Liver (tissue), 3 donors: Measurements from ENCODE around the gene SLC38A3.

ENCODE experiments used
- FOXA2 ChIP-seq: IDR thresholded peaks from 2 replicates; pipeline ENCODE4 v1.6.1; 2016; ENCODE audit warnings: antibody characterized with exemption
- JUND ChIP-seq, 2 donors: IDR thresholded peaks; 2 replicates each; pipeline ENCODE4 v1.6.1; 2016; ENCODE audit warnings: antibody characterized with exemption in 2 of 2
- RAD21 ChIP-seq, 2 donors: IDR thresholded peaks; 2 replicates each; pipeline ENCODE4 v1.6.1; 2016; ENCODE audit warnings: antibody characterized with exemption in 2 of 2, mild to moderate bottlenecking in 2 of 2
- RXRA ChIP-seq, 2 donors: IDR thresholded peaks; 2 replicates each; pipeline ENCODE4 v1.6.1; 2017 to 2018; ENCODE audit warnings: antibody characterized with exemption in 2 of 2, mild to moderate bottlenecking in 1 of 2
- SP1 ChIP-seq: IDR thresholded peaks from 2 replicates; pipeline ENCODE4 v1.6.1; 2018; ENCODE audit warnings: antibody characterized with exemption, mild to moderate bottlenecking
- TAF1 ChIP-seq: conservative IDR thresholded peaks from 2 replicates; pipeline ENCODE4 v1.6.1; 2016; ENCODE audit warnings: antibody characterized with exemption, mild to moderate bottlenecking
- YY1 ChIP-seq: IDR thresholded peaks from 2 replicates; pipeline ENCODE4 v1.6.1; 2016; ENCODE audit warnings: antibody characterized with exemption, mild to moderate bottlenecking
- ZBTB33 ChIP-seq: IDR thresholded peaks from 2 replicates; pipeline ENCODE4 v1.6.1; 2016; ENCODE audit warnings: antibody characterized with exemption
- TF ChIP-seq, protein P1 (sequence below): fragments of 150-350 bp; IDR thresholded peaks from 2 replicates; pipeline ENCODE4 v1.5.1; 2017; ENCODE audit warnings: improper control_type of control experiment, low read depth, low read length; ENCODE audit not compliant: missing input control
- TF ChIP-seq, protein P2 (sequence below): IDR thresholded peaks from 2 replicates; pipeline ENCODE4 v1.6.1; 2016; ENCODE audit warnings: antibody characterized with exemption
- TF ChIP-seq, protein P3 (sequence below): IDR thresholded peaks from 2 replicates; pipeline ENCODE4 v1.6.1; 2016; ENCODE audit warnings: antibody characterized with exemption, mild to moderate bottlenecking
- TF ChIP-seq, protein P4 (sequence below): IDR thresholded peaks from 2 replicates; pipeline ENCODE4 v1.6.1; 2016; ENCODE audit warnings: antibody characterized with exemption
- donor health status: healthy.
- donor health status: healthy.

GRCh38 chr3:50169232-50169832 is 35.7 kb upstream of the SLC38A3 start:
- TF ChIP-seq SP1: no peak
- TF ChIP-seq, protein P1, sequence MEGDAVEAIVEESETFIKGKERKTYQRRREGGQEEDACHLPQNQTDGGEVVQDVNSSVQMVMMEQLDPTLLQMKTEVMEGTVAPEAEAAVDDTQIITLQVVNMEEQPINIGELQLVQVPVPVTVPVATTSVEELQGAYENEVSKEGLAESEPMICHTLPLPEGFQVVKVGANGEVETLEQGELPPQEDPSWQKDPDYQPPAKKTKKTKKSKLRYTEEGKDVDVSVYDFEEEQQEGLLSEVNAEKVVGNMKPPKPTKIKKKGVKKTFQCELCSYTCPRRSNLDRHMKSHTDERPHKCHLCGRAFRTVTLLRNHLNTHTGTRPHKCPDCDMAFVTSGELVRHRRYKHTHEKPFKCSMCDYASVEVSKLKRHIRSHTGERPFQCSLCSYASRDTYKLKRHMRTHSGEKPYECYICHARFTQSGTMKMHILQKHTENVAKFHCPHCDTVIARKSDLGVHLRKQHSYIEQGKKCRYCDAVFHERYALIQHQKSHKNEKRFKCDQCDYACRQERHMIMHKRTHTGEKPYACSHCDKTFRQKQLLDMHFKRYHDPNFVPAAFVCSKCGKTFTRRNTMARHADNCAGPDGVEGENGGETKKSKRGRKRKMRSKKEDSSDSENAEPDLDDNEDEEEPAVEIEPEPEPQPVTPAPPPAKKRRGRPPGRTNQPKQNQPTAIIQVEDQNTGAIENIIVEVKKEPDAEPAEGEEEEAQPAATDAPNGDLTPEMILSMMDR: no peak
- no peak for TF ChIP-seq TAF1
- TF ChIP-seq, protein P2, sequence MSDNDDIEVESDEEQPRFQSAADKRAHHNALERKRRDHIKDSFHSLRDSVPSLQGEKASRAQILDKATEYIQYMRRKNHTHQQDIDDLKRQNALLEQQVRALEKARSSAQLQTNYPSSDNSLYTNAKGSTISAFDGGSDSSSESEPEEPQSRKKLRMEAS: no peak
- TF ChIP-seq ZBTB33: no peak
- TF ChIP-seq, protein P3, sequence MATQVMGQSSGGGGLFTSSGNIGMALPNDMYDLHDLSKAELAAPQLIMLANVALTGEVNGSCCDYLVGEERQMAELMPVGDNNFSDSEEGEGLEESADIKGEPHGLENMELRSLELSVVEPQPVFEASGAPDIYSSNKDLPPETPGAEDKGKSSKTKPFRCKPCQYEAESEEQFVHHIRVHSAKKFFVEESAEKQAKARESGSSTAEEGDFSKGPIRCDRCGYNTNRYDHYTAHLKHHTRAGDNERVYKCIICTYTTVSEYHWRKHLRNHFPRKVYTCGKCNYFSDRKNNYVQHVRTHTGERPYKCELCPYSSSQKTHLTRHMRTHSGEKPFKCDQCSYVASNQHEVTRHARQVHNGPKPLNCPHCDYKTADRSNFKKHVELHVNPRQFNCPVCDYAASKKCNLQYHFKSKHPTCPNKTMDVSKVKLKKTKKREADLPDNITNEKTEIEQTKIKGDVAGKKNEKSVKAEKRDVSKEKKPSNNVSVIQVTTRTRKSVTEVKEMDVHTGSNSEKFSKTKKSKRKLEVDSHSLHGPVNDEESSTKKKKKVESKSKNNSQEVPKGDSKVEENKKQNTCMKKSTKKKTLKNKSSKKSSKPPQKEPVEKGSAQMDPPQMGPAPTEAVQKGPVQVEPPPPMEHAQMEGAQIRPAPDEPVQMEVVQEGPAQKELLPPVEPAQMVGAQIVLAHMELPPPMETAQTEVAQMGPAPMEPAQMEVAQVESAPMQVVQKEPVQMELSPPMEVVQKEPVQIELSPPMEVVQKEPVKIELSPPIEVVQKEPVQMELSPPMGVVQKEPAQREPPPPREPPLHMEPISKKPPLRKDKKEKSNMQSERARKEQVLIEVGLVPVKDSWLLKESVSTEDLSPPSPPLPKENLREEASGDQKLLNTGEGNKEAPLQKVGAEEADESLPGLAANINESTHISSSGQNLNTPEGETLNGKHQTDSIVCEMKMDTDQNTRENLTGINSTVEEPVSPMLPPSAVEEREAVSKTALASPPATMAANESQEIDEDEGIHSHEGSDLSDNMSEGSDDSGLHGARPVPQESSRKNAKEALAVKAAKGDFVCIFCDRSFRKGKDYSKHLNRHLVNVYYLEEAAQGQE: no peak
- no peak for TF ChIP-seq FOXA2
- TF ChIP-seq JUND (IDR thresholded peaks at IDR 0.05): no peak
- no peak for TF ChIP-seq RAD21 (IDR thresholded peaks at IDR 0.05)
- TF ChIP-seq RXRA (IDR thresholded peaks at IDR 0.05): no peak
- TF ChIP-seq YY1: no peak
- TF ChIP-seq, protein P4, sequence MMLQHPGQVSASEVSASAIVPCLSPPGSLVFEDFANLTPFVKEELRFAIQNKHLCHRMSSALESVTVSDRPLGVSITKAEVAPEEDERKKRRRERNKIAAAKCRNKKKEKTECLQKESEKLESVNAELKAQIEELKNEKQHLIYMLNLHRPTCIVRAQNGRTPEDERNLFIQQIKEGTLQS: no peak
